Testis (tissue), 2 donors: ENCODE measurements around the gene SERPINA4.

ENCODE experiments used
- POLR2A ChIP-seq: fragments of 450-650 bp; IDR thresholded peaks from one replicate; pipeline ENCODE4 v1.6.1; 2017; ENCODE audit warnings: antibody characterized with exemption, mild to moderate bottlenecking, moderate library complexity
- TF ChIP-seq, protein P1 (sequence below), 3 experiments: fragments of 450-650 bp in 2 of 3; fragments of 200-600 bp in 1 of 3; sonication (generic) in 1 of 3; IDR thresholded peaks; one replicate each; pipeline ENCODE4 v1.5.1; 2016 to 2019; ENCODE audit warnings: antibody characterized with exemption in 3 of 3, mild to moderate bottlenecking in 2 of 3, moderate library complexity in 1 of 3

DNA sequence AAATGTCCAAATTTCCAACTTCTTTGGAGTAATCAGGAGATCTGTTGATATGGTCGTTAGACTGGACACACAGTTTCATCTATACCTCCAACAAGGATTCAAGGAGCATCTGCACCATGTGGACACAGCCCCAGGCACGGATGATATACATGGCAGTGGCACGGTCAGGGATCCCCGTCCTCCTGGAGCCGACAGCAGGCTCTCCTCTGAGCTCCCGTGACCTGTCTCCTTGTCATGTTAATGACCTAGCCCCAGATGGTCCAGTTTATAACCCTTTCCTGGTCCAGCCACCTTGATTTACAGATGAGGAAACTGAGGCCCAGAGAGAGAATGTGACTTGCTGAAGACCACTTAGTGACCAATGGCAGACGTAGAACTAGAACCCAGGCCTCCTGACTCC lies 16.5 kb upstream of the SERPINA4 start:
- no peak for TF ChIP-seq POLR2A
- TF ChIP-seq, protein P1, sequence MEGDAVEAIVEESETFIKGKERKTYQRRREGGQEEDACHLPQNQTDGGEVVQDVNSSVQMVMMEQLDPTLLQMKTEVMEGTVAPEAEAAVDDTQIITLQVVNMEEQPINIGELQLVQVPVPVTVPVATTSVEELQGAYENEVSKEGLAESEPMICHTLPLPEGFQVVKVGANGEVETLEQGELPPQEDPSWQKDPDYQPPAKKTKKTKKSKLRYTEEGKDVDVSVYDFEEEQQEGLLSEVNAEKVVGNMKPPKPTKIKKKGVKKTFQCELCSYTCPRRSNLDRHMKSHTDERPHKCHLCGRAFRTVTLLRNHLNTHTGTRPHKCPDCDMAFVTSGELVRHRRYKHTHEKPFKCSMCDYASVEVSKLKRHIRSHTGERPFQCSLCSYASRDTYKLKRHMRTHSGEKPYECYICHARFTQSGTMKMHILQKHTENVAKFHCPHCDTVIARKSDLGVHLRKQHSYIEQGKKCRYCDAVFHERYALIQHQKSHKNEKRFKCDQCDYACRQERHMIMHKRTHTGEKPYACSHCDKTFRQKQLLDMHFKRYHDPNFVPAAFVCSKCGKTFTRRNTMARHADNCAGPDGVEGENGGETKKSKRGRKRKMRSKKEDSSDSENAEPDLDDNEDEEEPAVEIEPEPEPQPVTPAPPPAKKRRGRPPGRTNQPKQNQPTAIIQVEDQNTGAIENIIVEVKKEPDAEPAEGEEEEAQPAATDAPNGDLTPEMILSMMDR (IDR thresholded peaks at IDR 0.05) = no peak
